RPMI7951 (cell line): ENCODE results near the gene NFKBIZ. TPM values are rescaled to one million over a fixed set of nuclear protein-coding genes. Genes with fewer than 3 reads are reported as not detected.

Source experiments
- total RNA-seq: library from RNA; depleted of rRNA; stranded (reverse); fragments of >200 nt; shearing (Covaris generic); gene quantifications from 2 replicates; pipeline ENCODE4 v1.2.3, GENCODE V29; 2014; rRNA removed

NFKBIZ gene
- total RNA-seq, 1 experiment from 2014 or later = 9.5 TPM

Other genes starting within 250 kb of the NFKBIZ start
- gene ZBTB11, start 172.4 kb upstream of the NFKBIZ start, total RNA-seq = 20.1 and 21.4 TPM in 2 replicates
- gene RPL24, start 162.8 kb upstream of the NFKBIZ start, total RNA-seq = 2,068 and 2,385 TPM in 2 replicates
- gene CEP97, start 124.9 kb upstream of the NFKBIZ start, total RNA-seq = 29.8 and 29.9 TPM in 2 replicates
- 17.1 and 18.7 TPM in 2 replicates for gene NXPE3, start 70.3 kb upstream of the NFKBIZ start, total RNA-seq